Caco-2 (cell line): ENCODE data around the gene KRTAP5-3. TPM values are rescaled to one million over a fixed set of nuclear protein-coding genes. Genes with fewer than 3 reads are reported as not detected.

Experiments
- BruUV-seq: library from RNA; stranded (reverse); fragments of 400-500 nt; replicated peaks from 2 replicates; lab custom pipeline; 2021; lab: Mats Ljungman, UMichigan
- CTCF ChIA-PET: fragments of 300-600 bp; sonication (Branson Sonifier 250); formaldehyde crosslinking; loops from one replicate; lab custom pipeline; 2022; ENCODE audit warnings: antibody characterized with exemption; lab: Charles Lee
- POLR2A ChIA-PET: fragments of 300-600 bp; sonication (Branson Sonifier 250); formaldehyde crosslinking; loops from one replicate; lab custom pipeline; 2022; ENCODE audit warnings: antibody characterized with exemption; lab: Charles Lee
- DNase-seq, 2 experiments: peaks; one replicate each; pipeline versions ENCODE4 v3.0.0 to v3.0.0-alpha.2; 2020 to 2022
- H3K27me3 ChIP-seq: replicated peaks from 2 replicates; pipeline ENCODE4 v1.6.0; 2011; ENCODE audit warnings: low read length; ENCODE audit not compliant: control insufficient read depth, insufficient read depth
- H3K36me3 ChIP-seq: 2 replicates; pipeline ENCODE4 v1.5.1; 2011; ENCODE audit warnings: low read length; ENCODE audit not compliant: control insufficient read depth, insufficient read depth
- H3K4me1 ChIP-seq: fragments of 250-450 bp; sonication (Bioruptor Pico); 2 replicates; pipeline ENCODE4 v1.5.1; 2020; ENCODE audit warnings: mild to moderate bottlenecking
- H3K4me3 ChIP-seq: 2 replicates; pipeline ENCODE4 v1.5.1; 2011; ENCODE audit warnings: low read depth, mild to moderate bottlenecking, control low read depth, low read length
- H3K9me3 ChIP-seq: fragments of 250-450 bp; sonication (Bioruptor Pico); 2 replicates; pipeline ENCODE4 v1.5.1; 2020; ENCODE audit warnings: mild to moderate bottlenecking, moderate library complexity
- H3K27ac Mint-ChIP-seq: one replicate; pipeline ENCODE4 v1.8.0; 2022; ENCODE audit warnings: mixed read lengths; ENCODE audit not compliant: unreplicated experiment
- H3K27me3 Mint-ChIP-seq: one replicate; pipeline ENCODE4 v1.8.0; 2022; ENCODE audit warnings: mixed read lengths; ENCODE audit not compliant: insufficient read depth, unreplicated experiment
- H3K36me3 Mint-ChIP-seq: one replicate; pipeline ENCODE4 v1.8.0; 2022; ENCODE audit warnings: mild to moderate bottlenecking, mixed read lengths; ENCODE audit not compliant: insufficient read depth, unreplicated experiment
- H3K4me1 Mint-ChIP-seq: one replicate; pipeline ENCODE4 v1.8.0; 2022; ENCODE audit warnings: low read depth, mixed read lengths; ENCODE audit not compliant: unreplicated experiment
- H3K4me3 Mint-ChIP-seq: one replicate; pipeline ENCODE4 v1.8.0; 2022; ENCODE audit warnings: mild to moderate bottlenecking, moderate library complexity, mixed read lengths; ENCODE audit not compliant: unreplicated experiment
- H3K9me3 Mint-ChIP-seq: one replicate; pipeline ENCODE4 v1.8.0; 2022; ENCODE audit warnings: mixed read lengths; ENCODE audit not compliant: unreplicated experiment
- CTCF ChIP-seq, 2 experiments: fragments of 200-600 bp in 1 of 2; IDR thresholded peaks; 1 replicate in 1 of 2; 2 replicates in 1 of 2; pipeline versions ENCODE4 v1.5.1 to v1.8.0; 2011 to 2022; ENCODE audit warnings: antibody characterized with exemption in 1 of 2, control low read depth in 1 of 2, inconsistent platforms in 1 of 2, low read depth in 1 of 2, low read length in 1 of 2, mild to moderate bottlenecking in 1 of 2, moderate library complexity in 1 of 2; ENCODE audit not compliant: insufficient read depth in 1 of 2, severe bottlenecking in 1 of 2, unreplicated experiment in 1 of 2
- intact Hi-C: fragments of 100-400 bp; cut with micrococcal nuclease; formaldehyde crosslinking; loops from one replicate; pipeline ENCODE4 v1.10.0; 2022; ENCODE audit not compliant: unreplicated experiment
- total RNA-seq: library from RNA; stranded (reverse); gene quantifications from 2 replicates; pipeline ENCODE4 v1.2.3, GENCODE V29; 2022

The KRTAP5-3 gene
- total RNA-seq, 1 experiment from 2014 or later: not detected

DNA sequence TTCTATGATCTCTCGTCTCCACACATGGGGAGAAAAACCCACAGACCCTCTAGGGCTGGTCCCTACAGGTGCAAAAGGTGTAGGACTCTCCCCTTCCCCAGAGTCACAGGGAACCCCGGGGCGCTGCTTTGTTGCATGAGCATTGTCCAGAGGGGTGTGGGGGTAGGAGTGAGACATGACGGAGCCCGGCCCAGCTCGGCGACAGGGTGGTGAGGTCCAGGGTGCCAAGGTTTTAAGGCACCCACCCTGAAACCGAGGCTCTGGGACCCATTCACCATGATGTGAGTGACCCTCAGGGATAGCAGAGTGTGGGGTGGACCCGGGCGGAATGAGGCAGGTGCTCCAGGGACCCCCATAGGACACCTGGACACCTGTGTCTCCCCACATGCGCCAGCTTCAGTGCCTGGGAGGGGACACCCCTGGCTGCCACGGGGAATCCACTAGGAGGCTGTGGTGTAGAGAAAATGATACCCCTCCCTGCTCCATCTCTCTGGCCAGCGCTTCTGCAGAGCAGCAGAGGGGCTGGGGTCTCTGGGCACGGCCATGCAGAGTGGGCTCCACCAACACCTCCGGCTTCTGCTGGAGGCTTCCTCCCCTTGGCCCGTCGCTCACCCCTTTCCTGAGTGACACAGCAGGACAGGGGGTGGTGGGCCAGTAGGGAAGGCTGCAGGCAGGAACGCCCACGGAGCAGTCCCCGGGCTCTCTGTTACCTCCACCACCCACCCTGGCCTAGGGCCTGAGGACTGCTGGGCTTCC, 36.5 kb upstream of the KRTAP5-3 start:
- no peak for TF ChIP-seq CTCF (IDR thresholded peaks at IDR 0.05; ENCODE audit: insufficient read depth in 1 of 2, low read depth in 1 of 2, low read length in 1 of 2, severe bottlenecking in 1 of 2, unreplicated experiment in 1 of 2)
- Histone ChIP-seq H3K36me3 (no peaks in the 10 kb centered on the region), H3K27me3 (no peaks in the 10 kb centered on the region), H3K4me1 (no peaks in the 10 kb centered on the region), H3K9me3 (no peaks in the 10 kb centered on the region), H3K4me3 (no peak overlapping the region)
- peak in 1 of 2 experiments; percentile 29 for DNase-seq
- Mint-ChIP-seq H3K27me3 (no peaks in the 10 kb centered on the region), H3K36me3 (no peaks in the 10 kb centered on the region), H3K4me1 (no peaks in the 10 kb centered on the region), H3K9me3 (no peaks in the 10 kb centered on the region), H3K27ac (no peak overlapping the region), H3K4me3 (no peak overlapping the region)
- POLR2A ChIA-PET: interaction anchor here (0.6 kb wide), 1 partner anchor 489 kb away, joined by 4 read pairs; no protein-coding TSS in a partner anchor
- CTCF ChIA-PET: no interaction called here
- no TSS peak for BruUV-seq
- intact Hi-C loops: no loop called here

DNA sequence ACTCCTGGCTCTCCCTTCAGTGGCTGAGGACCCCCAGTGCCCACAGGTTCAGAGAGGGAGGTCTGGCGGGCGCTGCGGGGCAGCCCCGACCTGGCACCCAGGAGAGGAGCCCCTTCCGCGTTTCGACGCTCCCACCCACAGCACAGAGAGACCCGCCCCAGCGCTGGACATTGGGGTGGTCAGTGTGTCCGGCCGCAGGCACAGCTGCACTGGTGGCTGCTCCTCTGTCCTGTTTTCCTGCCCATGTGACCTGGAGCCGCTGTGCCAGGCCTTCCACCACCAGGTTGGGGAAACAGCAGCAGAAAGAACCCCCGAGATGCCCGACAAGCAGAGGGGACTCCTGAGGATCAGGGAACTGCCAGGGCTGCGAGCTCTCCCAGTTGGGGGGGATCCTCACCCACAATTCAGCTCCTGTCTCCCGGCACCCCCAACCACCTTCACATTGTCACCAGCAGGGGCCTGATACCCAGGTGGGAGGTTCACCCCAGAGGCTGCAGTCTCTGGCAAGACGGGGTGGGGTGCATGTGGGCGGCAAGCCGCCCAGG, 35.0 kb upstream of the KRTAP5-3 start:
- Histone ChIP-seq H3K4me1 (no peaks in the 10 kb centered on the region), H3K27me3 (no peaks in the 10 kb centered on the region), H3K36me3 (no peaks in the 10 kb centered on the region), H3K9me3 (no peaks in the 10 kb centered on the region), H3K4me3 (no peak overlapping the region)
- Mint-ChIP-seq H3K36me3 (no peaks in the 10 kb centered on the region), H3K27ac (no peak overlapping the region), H3K27me3 (no peaks in the 10 kb centered on the region), H3K4me3 (no peak overlapping the region), H3K4me1 (no peaks in the 10 kb centered on the region), H3K9me3 (no peaks in the 10 kb centered on the region)
- ChIA-PET CTCF (no interaction called here), POLR2A (no interaction called here)
- no peak for DNase-seq
- no TSS peak for BruUV-seq
- no peak for TF ChIP-seq CTCF (IDR thresholded peaks at IDR 0.05; ENCODE audit: insufficient read depth in 1 of 2, low read depth in 1 of 2, low read length in 1 of 2, severe bottlenecking in 1 of 2, unreplicated experiment in 1 of 2)
- intact Hi-C loops: no loop called here

- no peaks in the 10 kb centered on the region for H3K27me3 ChIP-seq
- H3K4me3 Mint-ChIP-seq: no peak overlapping the region
- H3K27me3 Mint-ChIP-seq: no peaks in the 10 kb centered on the region
- no peaks in the 10 kb centered on the region for H3K4me1 Mint-ChIP-seq
- BruUV-seq: no TSS peak
- no peak for TF ChIP-seq CTCF (IDR thresholded peaks at IDR 0.05; ENCODE audit: insufficient read depth in 1 of 2, low read depth in 1 of 2, low read length in 1 of 2, severe bottlenecking in 1 of 2, unreplicated experiment in 1 of 2)
- no peak overlapping the region for H3K4me3 ChIP-seq
- no peaks in the 10 kb centered on the region for H3K36me3 Mint-ChIP-seq
- no peaks in the 10 kb centered on the region for H3K9me3 Mint-ChIP-seq
- H3K4me1 ChIP-seq: no peaks in the 10 kb centered on the region
- intact Hi-C loops: no loop called here
- no peak overlapping the region for H3K27ac Mint-ChIP-seq
- no peak for DNase-seq
- H3K36me3 ChIP-seq: no peaks in the 10 kb centered on the region
- ChIA-PET CTCF (no interaction called here), POLR2A (no interaction called here)
- no peaks in the 10 kb centered on the region for H3K9me3 ChIP-seq
These were observed 34.3 kb upstream of the KRTAP5-3 start for GRCh38 chr11:1642288-1643145.
